PC-3 (cell line): ENCODE results near the gene TMEM117. TPM values are rescaled to one million over a fixed set of nuclear protein-coding genes. Genes with fewer than 3 reads are reported as not detected.
"Not testable (repeated sequence)": the region's sequence is repeated elsewhere in the genome, so short reads cannot be mapped to it uniquely, and the experiment has no call there.

ENCODE experiments used
- ATAC-seq: fragments of 200-7000 bp; cut with Tn5 transposase; 2 replicates; pipeline ENCODE4 v1.9.1; 2020; ENCODE audit warnings: mild to moderate bottlenecking, moderate library complexity
- BruUV-seq: library from RNA; stranded (reverse); fragments of 400-500 nt; replicated peaks from 2 replicates; lab custom pipeline; 2021; lab: Mats Ljungman, UMichigan
- CTCF ChIA-PET: fragments of 300-600 bp; sonication (Branson Sonifier 250); formaldehyde crosslinking; loops from one replicate; lab custom pipeline; 2022; ENCODE audit warnings: antibody characterized with exemption; lab: Charles Lee
- POLR2A ChIA-PET: fragments of 300-600 bp; sonication (Branson Sonifier 250); formaldehyde crosslinking; loops from one replicate; lab custom pipeline; 2022; ENCODE audit warnings: antibody characterized with exemption; ENCODE audit not compliant: unreplicated experiment; lab: Charles Lee
- DNase-seq: peaks from one replicate; pipeline ENCODE4 v3.0.0-alpha.2; 2015
- H2AFZ ChIP-seq: fragments of 300-600 bp; sonication (generic); 2 replicates; pipeline ENCODE4 v1.6.0; 2016; ENCODE audit warnings: antibody characterized with exemption, low read length
- H3F3A ChIP-seq: fragments of 300-600 bp; sonication (generic); one replicate; pipeline ENCODE4 v1.6.0; 2017; ENCODE audit warnings: antibody characterized with exemption, low read length, control low read depth, mild to moderate bottlenecking; ENCODE audit not compliant: unreplicated experiment
- H3K27ac ChIP-seq: fragments of 300-600 bp; sonication (generic); 2 replicates; pipeline ENCODE4 v1.5.1; 2016; ENCODE audit warnings: mild to moderate bottlenecking, low read length
- H3K27me3 ChIP-seq: fragments of 300-600 bp; sonication (generic); 2 replicates; pipeline ENCODE4 v1.6.1; 2016; ENCODE audit warnings: low read length, mixed read lengths
- H3K36me3 ChIP-seq: fragments of 300-600 bp; sonication (generic); 2 replicates; pipeline ENCODE4 v1.6.1; 2016; ENCODE audit warnings: low read depth, mixed run types, low read length, mixed read lengths
- H3K4me1 ChIP-seq: fragments of 300-600 bp; sonication (generic); 2 replicates; pipeline ENCODE4 v1.5.1; 2016; ENCODE audit warnings: low read length; ENCODE audit not compliant: insufficient read depth
- H3K4me2 ChIP-seq: fragments of 300-600 bp; sonication (generic); 2 replicates; pipeline ENCODE4 v1.6.0; 2016; ENCODE audit warnings: low read length
- H3K4me3 ChIP-seq: fragments of 300-600 bp; sonication (generic); 2 replicates; pipeline ENCODE4 v1.5.1; 2016; ENCODE audit warnings: mild to moderate bottlenecking, low read length, mixed read lengths
- H3K79me2 ChIP-seq: fragments of 300-600 bp; sonication (generic); 2 replicates; pipeline ENCODE4 v1.6.1; 2017; ENCODE audit warnings: low read length, mixed read lengths
- H3K9ac ChIP-seq: fragments of 300-600 bp; sonication (generic); 2 replicates; pipeline ENCODE4 v1.6.0; 2016; ENCODE audit warnings: mild to moderate bottlenecking, low read length
- H3K9me2 ChIP-seq: fragments of 300-600 bp; sonication (generic); replicated peaks from 2 replicates; pipeline ENCODE4 v1.6.1; 2016; ENCODE audit warnings: mixed run types, low read length, mixed read lengths
- H3K9me3 ChIP-seq: fragments of 300-600 bp; sonication (generic); 2 replicates; pipeline ENCODE4 v1.6.1; 2016; ENCODE audit warnings: low read length, mixed read lengths
- H4K20me1 ChIP-seq: fragments of 300-600 bp; sonication (generic); 2 replicates; pipeline ENCODE4 v1.6.1; 2016; ENCODE audit warnings: low read length, mixed read lengths
- EZH2 ChIP-seq: fragments of 300-600 bp; sonication (generic); IDR thresholded peaks from one replicate; pipeline ENCODE4 v1.6.1; 2017; ENCODE audit warnings: antibody characterized with exemption, mild to moderate bottlenecking, low read length; ENCODE audit not compliant: unreplicated experiment
- EZH2phosphoT487 ChIP-seq: fragments of 300-600 bp; sonication (generic); IDR thresholded peaks from 2 replicates; pipeline ENCODE4 v1.6.1; 2018; ENCODE audit warnings: mild to moderate bottlenecking, antibody characterized with exemption, low read length, borderline replicate concordance
- intact Hi-C: fragments of 100-400 bp; cut with micrococcal nuclease; formaldehyde crosslinking; loops from 2 replicates; pipeline ENCODE4 v1.9.0; 2023
- total RNA-seq: library from RNA; depleted of rRNA; stranded (reverse); fragments of >200 nt; gene quantifications from 2 replicates; pipeline ENCODE4 v1.2.3, GENCODE V29; 2014
- TF ChIP-seq, protein P1 (sequence below): fragments of 300-600 bp; sonication (generic); conservative IDR thresholded peaks from 2 replicates; pipeline ENCODE4 v1.5.1; 2017; ENCODE audit warnings: antibody characterized with exemption, low read depth, mild to moderate bottlenecking, low read length

The TMEM117 gene
- total RNA-seq, 1 experiment from 2014 or later, result 9.0 TPM

DNA sequence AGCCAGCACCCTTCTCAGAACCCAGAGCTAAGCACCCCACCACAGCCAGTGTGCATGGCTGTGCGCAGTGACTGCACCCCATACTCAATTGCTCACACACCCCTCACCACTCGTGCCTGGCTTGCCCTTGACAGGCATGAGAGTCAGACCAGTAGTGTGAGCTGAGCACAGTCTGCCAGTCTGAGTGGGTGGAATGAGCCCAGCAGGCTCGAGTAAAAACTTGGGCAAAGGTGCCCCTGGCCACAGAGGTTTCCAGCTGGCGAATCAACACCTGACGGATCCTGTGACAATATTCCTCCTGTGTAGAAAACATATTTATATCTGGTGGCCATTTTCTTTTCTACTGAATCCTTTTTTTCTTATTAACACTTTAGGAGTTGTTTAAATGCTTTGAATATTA lies 202.5 kb downstream of the TMEM117 start:
- no peak for ATAC-seq
- intact Hi-C loops, result no loop called here
- CTCF ChIA-PET, result no interaction called here

DNA sequence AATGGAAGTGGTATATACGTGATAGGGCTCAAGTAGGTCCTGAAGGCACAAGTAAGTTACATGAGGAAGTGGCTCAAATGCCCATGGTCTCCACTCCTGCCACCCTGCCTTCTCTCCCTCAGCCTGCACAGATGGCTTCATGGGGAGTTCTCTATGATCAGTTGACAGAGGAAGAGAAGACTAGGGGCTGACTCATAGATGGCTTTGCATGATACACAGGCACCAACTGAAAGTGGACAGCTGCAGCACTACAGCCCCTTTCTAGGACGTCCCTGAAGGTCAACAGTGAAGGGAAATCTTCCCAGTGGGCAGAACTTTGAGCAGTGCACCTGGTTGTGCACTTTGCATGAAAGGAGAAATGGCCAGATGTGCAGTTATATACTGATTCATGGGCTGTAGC lies 208.6 kb downstream of the TMEM117 start:
- H3K79me2 ChIP-seq, POLR2A ChIA-PET, BruUV-seq, H3K4me1 ChIP-seq, H3K9me3 ChIP-seq, H2AFZ ChIP-seq, H3F3A ChIP-seq, H3K36me3 ChIP-seq, ATAC-seq, H3K9me2 ChIP-seq, H3K9ac ChIP-seq, DNase-seq, intact Hi-C loops, H3K27ac ChIP-seq, H3K4me2 ChIP-seq, H4K20me1 ChIP-seq, H3K4me3 ChIP-seq, CTCF ChIA-PET, H3K27me3 ChIP-seq: not testable (repeated sequence)

More for the DNA sequence above, 202.5 kb downstream of the TMEM117 start:
- H2AFZ ChIP-seq, result no peak overlapping the region
- POLR2A ChIA-PET, result no interaction called here
- no peaks in the 10 kb centered on the region for H3K9me2 ChIP-seq
- no peaks in the 10 kb centered on the region for H3K79me2 ChIP-seq
- H3K27me3 ChIP-seq, result no peaks in the 10 kb centered on the region
- TF ChIP-seq EZH2phosphoT487, result no peak
- TF ChIP-seq, protein P1, sequence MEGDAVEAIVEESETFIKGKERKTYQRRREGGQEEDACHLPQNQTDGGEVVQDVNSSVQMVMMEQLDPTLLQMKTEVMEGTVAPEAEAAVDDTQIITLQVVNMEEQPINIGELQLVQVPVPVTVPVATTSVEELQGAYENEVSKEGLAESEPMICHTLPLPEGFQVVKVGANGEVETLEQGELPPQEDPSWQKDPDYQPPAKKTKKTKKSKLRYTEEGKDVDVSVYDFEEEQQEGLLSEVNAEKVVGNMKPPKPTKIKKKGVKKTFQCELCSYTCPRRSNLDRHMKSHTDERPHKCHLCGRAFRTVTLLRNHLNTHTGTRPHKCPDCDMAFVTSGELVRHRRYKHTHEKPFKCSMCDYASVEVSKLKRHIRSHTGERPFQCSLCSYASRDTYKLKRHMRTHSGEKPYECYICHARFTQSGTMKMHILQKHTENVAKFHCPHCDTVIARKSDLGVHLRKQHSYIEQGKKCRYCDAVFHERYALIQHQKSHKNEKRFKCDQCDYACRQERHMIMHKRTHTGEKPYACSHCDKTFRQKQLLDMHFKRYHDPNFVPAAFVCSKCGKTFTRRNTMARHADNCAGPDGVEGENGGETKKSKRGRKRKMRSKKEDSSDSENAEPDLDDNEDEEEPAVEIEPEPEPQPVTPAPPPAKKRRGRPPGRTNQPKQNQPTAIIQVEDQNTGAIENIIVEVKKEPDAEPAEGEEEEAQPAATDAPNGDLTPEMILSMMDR, result no peak
- TF ChIP-seq EZH2, result no peak
- H3K9ac ChIP-seq, result no peak overlapping the region
- no peaks in the 10 kb centered on the region for H4K20me1 ChIP-seq
- no peak overlapping the region for H3K4me3 ChIP-seq
- DNase-seq, result no peak
- no peaks in the 10 kb centered on the region for H3K4me1 ChIP-seq
- no peaks in the 10 kb centered on the region for H3K9me3 ChIP-seq
- no TSS peak for BruUV-seq
- no peaks in the 10 kb centered on the region for H3K36me3 ChIP-seq
- no peak overlapping the region for H3K27ac ChIP-seq
- no peak overlapping the region for H3K4me2 ChIP-seq
- no peaks in the 10 kb centered on the region for H3F3A ChIP-seq

DNA sequence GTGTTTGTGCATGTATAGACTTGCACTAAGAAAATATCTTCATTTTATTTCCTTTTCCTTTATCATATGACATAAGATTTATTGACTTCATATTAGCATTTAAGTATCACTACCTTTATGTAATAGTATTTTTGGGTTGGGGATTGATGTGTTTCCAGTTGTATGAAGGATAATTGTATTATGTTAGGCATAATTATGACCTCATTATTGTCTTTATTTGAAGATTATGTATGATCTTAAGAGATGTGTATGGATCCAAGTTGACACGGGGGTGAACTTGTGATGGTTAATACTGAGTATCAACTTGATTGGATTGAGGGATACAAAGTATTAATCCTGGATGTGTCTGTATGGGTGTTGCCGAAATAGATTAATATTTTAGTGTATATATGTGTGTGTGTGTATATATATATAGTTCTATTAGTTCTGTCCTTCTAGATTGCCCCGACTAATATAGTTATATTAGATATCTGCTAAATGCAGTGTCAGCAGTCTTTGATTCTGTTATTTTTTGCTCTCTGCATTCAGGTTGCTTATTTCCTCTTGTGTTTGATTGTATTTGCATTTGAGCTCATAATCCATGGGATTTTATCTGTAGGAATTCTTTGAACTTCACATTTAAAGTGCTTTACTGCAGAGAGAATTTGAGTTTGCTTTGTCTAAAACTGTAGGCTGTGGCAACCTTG lies 211.0 kb downstream of the TMEM117 start:
- no peak overlapping the region for H3K4me3 ChIP-seq
- POLR2A ChIA-PET, result no interaction called here
- no peak overlapping the region for H3K9ac ChIP-seq
- CTCF ChIA-PET, result no interaction called here
- no peak overlapping the region for H3K27ac ChIP-seq
- H3K79me2 ChIP-seq, result no peaks in the 10 kb centered on the region
- no peaks in the 10 kb centered on the region for H4K20me1 ChIP-seq
- no peaks in the 10 kb centered on the region for H3K4me1 ChIP-seq
- no peaks in the 10 kb centered on the region for H3K9me2 ChIP-seq
- TF ChIP-seq, protein P1, result no peak
- no peak for TF ChIP-seq EZH2
- no peak for TF ChIP-seq EZH2phosphoT487
- intact Hi-C loops, result no loop called here
- no peaks in the 10 kb centered on the region for H3K9me3 ChIP-seq
- H3K36me3 ChIP-seq, result no peaks in the 10 kb centered on the region
- H2AFZ ChIP-seq, result no peak overlapping the region
- no TSS peak for BruUV-seq
- H3F3A ChIP-seq, result no peaks in the 10 kb centered on the region
- H3K27me3 ChIP-seq, result no peaks in the 10 kb centered on the region
- no peak for DNase-seq
- no peak overlapping the region for H3K4me2 ChIP-seq
- no peak for ATAC-seq
